ENCODE measurements around the gene IFRD1.
A peak's percentile ranks its signal among the peaks of the same experiment; 100 is the strongest.
"Not testable (repeated sequence)": the region's sequence is repeated elsewhere in the genome, so short reads cannot be mapped to it uniquely, and the experiment has no call there.

The IFRD1 gene

DNA sequence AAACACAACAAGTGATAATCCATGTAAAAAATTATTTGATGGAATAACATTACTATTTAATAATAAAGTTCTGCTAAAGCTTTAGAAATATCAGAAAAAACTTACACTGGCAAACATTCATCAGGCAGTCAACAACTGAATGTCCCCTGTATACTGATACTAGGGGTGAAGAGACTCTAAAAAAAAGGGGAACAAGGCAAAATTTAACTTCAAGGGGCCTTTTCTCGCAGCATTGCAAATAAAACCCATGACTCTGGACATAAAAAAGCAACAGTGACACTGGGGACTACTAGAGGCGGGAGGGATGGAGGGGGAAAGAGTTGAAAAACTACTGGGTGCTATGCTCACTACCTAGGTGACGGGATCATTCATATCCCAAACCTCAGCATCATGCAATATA lies 5.8 kb upstream of the IFRD1 start:
- no peak for DNase-seq

DNA sequence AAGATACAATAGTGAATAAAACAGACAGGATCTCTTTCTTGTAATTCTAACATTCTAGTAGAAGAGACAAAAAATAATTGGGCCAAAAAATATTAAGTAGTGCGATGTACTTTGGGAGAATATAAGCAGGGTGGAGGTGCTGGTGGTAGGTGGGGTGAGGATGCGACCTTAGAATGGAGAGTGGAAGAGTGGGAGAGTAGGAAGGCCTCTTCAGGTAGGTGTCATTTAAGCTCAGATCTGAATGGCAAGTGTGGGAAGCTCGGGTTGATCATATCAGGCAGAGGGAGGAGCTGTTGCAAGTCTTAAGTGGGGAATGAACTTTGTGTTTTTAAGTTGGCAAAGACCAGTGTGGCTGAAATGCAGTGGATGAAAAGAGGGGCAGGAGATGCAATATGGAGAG lies 3.8 kb upstream of the IFRD1 start:
- no peak for DNase-seq

DNA sequence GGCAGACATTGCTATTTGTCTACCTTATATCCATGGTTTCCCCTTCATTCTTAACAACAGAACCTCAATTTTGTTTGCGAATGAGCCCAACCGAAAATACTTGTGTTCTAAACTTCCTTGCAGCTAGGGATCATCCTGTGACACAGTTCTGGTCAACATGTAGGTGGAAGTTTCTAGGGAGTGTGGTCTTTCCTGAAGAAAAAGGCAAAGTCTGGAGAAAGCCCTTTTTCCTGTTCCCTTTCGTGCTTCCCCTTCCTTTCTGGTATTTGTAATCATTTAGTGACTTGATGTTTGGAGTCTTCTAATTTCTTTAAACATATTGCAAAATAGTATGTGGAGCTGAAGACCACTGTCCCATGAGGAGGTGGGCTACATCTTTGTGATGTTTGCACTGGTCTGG lies 2.9 kb upstream of the IFRD1 start:
- DNase-seq = no peak

DNA sequence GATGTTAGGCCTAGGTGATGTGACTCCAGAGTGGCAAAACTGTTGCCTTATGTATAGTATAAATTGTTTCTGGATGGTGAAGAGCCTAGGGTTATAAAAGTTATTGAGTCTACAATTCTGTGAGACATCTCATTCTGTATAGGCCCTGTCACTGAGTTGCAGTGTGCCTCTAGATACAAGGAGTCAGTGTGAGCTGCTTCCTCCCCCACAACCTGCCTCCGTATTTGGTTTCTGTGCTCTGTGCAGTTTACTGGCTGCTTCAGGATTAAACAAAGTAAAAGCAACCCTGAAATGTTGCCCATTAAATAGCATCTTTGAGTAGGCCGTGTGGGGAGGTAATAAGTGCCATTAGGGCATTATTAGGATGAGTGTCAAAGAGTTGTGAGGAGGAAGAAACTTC lies 1.9 kb upstream of the IFRD1 start:
- no peak for DNase-seq

DNA sequence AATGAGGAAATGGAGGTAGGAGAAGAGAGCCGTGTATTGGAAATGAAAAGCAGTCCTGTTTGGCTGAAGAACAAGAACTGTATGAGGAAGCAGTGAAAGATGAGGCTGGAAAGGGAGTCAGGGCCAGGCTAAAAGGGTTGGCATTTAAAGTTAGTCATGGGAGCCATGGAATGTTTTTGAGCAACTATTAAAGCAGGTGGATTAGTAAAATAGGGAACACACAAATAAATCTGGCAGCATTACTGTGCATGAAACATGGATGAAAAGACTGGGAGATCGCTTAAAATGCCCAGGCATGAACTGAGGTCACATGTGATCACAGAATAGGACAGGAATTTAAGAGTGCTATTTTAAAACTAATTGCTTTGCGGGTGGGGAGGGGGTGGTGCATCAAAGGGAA lies 1.4 kb upstream of the IFRD1 start:
- no peak for DNase-seq

DNA sequence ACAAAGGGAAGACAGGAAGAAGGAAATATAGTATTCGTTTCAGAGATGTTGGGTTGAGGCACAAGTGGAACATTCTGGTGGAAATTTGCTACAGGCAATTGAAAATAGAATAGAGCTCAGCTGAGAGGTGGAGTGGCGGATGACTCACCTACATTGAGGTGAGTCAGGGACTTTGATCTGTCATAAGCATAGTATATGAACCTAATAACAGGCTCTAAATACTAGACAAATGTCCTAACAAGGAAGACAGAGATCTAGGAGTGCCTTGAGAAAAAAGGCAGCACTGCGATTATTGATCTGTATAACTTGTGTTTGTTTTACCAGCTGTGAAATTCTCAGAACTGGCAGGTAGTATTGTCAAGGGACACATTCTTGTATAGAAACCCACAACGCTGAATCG lies 907 bp upstream of the IFRD1 start:
- no peak for DNase-seq

DNA sequence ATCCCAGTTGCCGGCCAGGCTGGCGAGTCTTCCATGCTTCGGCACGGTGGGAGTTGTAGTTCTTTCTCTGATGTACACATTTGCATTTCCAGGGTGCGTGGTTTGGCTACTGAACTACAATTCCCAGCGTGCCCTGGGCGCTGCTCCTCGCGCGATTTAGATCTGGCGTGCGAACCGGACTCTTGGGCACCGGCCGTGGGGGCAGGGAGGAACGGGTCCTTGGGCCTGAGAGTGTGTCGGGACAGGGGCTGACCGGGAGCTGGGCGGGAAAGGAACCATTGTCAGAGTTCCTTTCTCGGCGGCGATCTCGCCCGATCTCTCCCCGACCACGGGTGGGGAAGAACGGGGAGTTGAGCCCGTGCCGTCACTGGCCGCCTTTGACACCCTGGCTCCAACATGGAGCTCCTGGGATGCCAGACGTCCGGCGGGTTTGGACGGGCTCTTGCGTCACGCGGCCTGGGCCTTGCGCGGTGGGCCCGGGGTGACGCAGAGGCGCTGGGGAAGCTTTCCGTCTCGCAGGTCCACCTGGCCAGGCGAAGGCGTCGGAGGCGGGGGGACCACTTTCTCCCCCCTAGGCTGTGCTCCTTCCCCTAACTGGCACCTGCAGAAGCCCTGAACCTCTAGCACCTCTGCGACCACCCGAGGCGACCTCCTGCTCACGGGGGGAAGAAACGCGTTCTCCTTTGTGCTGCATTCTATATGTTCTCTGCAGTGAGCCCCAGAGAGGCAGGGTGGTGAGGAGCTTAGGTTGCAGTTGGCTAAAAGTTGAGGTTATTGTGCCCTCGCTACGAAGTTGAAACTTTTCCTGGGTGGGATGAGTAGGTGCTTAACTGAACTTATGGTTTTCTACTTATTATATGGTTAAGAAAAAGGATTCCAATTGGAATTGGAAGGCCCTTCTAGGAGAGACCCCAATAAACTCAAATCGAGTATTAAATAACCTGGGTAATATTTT lies 824 bp downstream of the IFRD1 start:
- peak; percentile 90 to 93 for DNase-seq

DNA sequence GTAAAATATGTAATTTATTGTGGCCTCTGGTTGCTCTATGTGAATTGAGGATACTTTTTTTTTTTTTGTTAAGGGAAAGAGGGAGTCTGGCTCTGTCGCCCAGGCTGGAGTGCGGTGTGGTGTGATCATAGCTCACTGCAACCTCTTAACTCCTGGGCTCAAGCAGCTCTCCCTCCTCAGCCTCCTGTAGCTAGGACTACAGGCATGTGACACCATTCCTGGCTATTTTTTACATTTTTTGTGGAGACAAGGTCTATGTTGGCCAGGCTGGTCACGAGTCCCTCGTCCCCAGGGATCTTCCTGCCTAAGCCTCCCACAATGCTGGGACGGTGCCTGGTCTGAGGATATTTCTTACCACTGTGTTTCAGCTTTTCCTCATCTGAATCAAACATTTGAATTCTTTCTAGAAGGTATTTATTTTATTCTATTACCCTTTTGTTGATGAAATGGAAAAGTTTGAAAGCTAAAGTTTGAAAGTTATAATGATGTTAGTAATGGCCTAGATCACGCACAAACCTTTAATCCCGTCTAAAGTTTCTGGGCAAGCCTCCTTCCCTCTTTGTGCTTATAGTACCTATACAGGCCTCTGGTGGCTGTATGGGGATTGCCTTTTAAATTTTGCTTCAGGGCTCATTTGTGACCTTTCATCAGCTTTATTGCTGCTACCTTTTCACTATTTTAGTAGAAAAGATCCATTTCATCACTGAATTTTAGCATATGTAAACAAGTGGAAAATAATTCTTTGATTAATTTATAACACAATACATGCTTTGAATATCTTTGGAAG lies 2.0 kb downstream of the IFRD1 start:
- peak; percentile 49 to 50 for DNase-seq

DNA sequence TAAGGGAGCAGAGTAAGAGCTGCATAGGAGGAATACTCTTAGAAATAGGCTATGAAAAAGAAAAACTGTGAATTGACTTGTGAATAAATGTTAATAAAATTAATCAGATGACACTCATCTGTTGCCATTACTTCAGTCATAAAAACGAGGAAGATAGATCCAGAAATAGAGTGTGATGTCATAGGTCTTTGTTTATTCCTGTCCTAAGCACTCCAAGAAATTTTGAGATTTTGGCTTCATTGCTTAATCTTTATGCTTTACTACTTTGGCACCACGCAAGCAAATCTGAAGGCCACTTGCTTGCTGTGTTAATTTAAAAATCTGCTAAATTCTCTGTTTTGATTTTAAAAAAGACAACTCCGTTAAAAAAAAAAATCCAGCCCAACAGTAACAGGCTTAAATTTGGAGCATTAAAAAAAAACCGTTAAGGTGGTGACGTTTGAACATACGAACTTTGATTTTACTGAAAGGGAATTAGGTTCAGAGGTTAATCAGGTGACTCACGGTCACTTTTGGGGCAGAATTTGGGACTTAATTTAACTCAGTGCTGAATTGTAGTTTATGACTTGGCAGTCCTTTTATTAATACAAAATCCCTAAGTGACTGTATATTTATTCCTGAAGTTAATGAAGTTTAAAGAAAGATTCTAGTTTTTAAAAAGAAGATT lies 3.4 kb downstream of the IFRD1 start:
- DNase-seq = no peak

DNA sequence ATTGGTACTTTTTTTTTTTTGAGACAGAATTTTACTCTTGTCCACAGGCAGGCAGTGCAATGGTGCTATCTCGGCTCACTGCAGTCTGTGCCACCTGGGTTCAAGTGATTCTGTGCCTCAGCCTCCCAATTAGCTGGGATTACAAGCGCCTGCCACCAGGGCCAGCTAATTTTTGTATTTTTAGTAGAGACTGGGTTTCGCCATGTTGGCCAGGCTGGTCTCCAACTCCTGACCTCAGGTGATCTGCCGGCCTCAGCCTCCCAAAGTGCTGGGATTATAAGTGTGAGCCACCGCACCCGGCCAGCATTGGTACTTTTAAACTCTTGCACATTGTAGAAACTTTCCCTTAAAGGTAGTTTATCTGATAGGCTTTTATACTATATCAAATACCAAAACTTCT lies 3.9 kb downstream of the IFRD1 start:
- DNase-seq = not testable (repeated sequence)

DNA sequence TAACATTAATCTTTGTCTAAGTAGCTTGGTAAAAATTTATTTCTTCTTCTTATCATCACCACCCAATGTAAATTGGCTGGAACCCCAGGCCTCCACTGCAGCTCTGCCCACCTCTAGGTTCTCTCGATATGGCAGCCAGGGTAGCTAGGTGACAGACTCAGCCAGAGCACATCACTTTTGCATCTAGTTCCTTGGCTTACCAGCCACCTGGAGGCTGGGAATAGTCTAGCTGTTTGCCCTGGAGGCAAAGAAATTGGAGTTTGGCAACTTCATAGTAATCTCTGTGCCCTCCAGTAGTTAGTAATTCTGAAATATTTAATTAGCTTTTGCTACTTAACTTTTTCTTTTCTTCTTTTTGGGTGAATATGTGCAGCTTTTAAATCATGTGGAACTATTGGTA lies 9.4 kb downstream of the IFRD1 start:
- DNase-seq = no peak

DNA sequence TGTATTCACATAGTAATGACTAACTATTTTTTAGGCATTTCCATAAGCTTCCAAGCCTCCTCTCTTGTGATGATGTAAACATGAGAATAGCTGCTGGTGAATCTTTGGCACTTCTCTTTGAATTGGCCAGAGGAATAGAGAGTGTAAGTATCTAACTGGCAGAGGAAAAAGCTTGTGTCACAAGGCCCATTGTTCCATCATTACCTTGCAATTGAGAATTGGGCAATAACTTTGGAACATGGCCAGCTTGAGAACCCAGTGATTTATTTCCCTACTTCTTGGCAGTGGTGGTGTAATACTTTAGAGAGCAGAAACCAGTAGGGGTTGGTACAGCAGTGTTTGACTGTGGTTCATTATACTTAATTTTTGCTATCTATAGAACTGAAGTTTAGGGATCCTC lies 12.0 kb downstream of the IFRD1 start:
- DNase-seq = peak; percentile 85 to 89

DNA sequence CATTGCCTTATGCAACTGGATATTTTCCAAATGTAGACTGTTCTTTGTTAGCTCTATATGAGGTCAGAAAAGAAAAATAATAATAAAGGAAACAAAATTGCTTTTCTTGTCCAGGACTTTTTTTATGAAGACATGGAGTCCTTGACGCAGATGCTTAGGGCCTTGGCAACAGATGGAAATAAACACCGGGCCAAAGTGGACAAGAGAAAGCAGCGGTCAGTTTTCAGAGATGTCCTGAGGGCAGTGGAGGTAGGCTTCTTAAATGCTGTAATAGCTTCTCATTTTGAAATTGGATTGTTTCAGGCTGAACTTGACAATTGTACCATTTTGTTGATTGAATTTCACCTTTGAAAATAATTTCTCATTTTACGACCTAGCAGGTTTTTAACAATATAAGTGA lies 17.6 kb downstream of the IFRD1 start:
- no peak for DNase-seq

DNA sequence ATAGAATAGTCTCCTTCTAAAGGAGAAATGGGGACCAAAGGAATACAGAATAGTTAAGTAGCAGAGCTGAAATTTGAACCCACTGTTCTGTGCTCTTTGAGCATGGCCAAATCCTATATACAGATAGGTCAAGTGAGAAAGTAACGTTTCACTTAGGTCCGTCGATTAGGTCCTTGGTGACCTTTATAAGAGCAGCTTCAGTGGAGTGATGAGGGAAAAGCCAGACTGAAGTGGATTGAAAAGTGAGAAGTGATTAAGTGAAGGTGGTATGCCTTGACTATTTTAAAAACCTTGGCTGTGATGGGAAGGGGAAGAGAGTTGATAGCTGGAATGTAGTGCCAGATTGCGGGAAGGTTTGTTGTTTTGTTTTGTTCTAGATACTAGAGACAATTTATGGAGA lies 19.9 kb downstream of the IFRD1 start:
- no peak for DNase-seq

DNA sequence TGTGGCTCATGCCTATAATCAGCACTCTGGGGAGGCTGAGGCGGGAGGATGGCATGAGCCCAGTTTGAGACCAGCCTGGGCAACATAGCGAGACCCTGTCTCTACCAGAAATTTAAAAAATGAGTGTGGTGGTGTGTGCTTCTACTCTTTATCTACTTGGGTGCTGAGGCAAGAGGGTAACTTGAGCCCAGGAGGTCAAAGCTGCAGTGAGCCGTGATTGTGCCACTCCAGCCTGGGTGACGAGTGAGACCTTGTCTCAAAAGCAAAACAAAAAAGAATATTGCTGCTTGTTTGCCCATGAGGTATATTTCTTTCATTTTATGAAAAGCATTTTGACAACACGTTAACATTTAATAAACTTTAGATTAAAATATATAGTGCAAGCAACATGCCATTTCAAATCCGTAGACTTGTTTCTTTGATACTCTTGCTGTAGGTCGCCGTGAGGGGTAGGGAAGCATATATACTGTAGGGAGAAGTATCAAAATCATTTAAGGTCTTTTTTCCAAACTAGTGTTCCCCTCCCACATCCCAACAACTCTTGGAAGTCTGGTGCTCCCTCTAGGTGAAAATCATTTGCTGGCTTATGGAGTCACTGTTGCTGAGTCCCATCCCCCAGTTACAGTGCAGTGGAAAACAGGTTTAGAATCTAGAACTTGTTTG lies 26.3 kb downstream of the IFRD1 start:
- DNase-seq = no peak

DNA sequence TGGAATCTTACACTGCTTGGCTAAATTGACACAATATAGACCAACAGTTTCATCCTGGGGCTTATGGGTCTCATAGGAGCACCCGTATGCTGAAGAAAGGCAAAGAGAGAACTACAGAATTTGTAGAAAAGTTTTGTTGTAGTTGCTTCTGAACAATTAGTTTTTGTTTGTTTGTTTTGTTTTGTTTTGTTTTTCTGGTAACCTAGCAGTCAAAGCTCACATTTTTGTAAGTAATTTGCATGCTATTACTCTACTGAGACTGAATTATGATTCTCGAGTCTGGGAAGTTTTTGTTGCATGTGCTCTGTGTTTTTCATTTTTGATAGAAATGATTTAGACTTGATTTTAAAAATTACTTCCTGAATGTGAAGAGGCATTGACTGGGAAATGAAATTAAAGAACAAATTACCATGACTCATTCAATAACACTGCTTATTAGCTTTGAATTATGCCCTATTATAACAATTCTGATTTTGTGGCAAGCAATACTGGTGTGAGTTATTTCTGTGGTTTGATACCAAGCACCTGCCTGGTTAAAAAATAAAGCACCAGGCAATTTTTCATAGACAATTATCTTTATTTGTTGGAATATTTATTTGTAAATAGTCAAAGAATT lies 31.0 kb downstream of the IFRD1 start:
- DNase-seq = no peak

DNA sequence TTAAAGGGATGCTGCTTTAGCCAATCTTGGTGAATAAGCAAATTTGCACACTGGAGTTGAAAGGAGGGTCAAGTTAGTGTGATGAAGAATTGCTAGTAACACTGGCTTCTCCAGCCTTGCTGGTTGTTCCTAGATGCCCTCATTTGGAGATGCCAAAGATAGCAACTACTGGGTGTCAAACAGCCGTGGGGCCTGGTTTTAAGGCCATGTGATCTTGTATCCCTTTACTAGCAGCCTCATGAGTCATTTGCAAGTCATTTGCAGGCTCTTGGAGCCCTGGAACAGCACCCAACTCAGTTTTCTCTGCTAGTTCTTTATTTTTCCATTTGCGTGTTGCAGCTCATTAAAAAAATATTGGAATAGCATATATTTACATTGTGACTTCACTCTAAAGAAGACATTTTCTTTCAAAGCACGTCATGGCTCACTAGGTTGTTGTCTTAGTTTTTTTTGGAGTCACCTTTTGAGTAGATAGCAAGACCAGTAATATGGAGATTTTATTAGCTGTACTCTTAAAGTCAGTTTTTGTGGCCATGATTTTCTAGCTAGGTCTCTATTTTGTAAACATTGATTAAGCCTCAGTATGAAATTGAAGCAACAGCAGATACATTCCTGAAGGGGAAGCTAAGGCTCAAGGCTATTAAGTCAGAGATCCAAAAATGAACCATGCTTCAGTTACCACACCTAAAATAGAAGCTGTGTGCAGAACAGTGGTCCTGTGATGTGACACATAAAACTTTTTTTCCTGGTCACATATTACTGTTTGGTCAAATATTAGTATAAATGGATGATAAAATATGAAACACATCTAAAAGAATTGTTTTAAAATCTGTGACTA lies 31.8 kb downstream of the IFRD1 start:
- DNase-seq = no peak

DNA sequence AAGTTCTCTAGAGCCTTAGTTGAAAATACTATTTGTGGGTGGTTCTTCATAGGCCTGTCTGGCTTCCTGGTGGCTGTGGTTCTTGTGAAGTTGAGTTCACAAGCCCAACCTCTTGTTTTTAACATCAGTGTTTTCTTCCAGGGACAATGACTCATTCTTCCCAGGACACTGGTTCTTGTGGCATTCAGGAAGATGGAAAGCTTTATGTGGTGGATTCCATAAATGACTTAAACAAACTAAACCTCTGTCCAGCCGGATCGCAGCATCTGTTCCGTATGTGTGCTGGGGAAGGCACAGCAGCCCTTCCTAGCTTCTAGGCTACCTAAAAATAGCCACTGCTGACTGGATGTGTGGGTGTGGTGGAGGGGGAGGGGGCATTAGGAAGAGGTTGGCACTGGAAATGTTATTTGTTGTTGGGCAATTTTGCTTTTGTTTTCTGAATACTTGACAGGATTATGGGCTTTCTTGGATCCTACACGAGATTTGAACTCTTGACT lies 34.5 kb downstream of the IFRD1 start:
- DNase-seq = no peak

DNA sequence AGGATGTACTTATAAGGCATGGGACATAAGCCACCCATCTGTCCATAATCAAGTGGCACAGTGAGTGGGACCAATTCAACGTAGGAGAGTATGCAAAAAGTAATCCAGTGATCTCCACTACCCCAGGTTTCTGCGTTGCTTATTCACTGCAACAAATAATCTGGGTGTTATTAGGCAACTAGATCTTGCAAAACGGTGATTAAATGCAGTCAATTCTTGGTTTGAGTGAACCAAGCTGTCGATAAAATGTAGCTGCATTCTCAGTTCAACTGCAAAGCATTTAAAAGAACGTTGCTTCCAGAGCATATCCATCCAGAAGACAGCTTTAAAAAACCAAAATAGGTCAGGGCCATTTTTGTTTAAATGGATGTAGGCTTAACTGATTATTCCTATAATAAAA lies 35.5 kb downstream of the IFRD1 start:
- no peak for DNase-seq

DNA sequence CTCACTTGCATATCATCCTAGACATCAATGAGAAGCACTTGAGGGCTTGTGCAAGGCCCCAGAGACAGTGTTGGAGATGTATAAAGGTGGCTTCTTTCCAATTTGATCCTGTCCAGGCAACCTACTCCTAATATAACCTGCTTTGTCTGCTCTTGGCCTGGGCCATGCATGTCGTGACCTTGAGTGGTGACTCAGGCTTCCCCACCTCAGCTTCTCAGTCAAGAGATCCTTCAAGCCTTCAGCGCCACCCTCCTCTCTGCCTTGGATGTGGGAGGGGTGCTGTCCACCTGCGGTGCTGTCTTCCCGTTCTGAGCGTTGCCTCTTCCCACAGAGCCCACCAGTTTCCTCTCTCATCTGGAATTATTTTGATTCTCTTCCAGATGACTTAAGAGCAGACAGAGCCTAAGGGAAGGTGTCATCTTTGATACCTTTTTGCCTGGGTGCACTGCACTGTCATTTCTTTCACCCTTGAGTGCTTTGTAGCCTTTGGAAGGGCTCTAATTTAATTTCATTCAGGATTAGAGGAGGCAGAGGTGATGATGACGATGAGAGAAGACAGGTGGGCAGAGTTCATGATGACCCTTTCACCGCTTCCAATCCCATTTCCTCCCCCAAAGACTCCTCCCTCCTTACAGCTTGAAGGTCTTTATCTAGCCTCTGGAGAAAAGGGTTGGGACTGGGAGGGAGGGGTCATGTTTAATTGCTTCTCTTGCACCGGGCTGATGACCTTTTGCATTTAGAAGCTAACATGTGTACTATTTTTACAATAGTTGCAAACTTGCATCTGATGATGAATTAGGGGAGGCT lies 37.4 kb downstream of the IFRD1 start:
- no peak for DNase-seq

DNA sequence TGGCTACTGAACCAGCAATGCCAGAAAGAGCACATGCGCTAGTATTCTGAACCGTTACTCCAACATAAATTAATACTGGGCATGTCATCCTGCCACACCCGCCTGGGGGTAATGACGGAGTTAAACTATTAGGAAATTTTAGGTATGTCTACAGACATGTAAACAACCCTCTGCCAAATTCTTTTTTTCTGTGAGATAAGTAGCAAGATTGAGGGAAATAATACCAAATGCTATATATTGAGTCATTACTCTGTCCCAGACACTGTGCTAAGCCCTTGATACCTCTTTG lies 37.9 kb downstream of the IFRD1 start:
- no peak for DNase-seq
